HG03159 (cell line): ENCODE measurements around the gene HSD17B2.
"Not testable (repeated sequence)": the region's sequence is repeated elsewhere in the genome, so short reads cannot be mapped to it uniquely, and the experiment has no call there.

Source experiments
- ATAC-seq: cut with Tn5 transposase; IDR thresholded peaks from one replicate; pipeline ENCODE4 v1.9.1; 2021; ENCODE audit warnings: mild to moderate bottlenecking, moderate library complexity; ENCODE audit not compliant: unreplicated experiment

The HSD17B2 gene

GRCh38 chr16:82034981-82035612 lies at the start of gene HSD17B2:
Gene HSD17B2, plus strand, starts transcription at chr16:82035253. Its CDS starts 172 bp downstream, at chr16:82035425.
- ATAC-seq: no peak

GRCh38 chr16:81987121-81987520 lies 47.9 kb upstream of the HSD17B2 start:
- ATAC-seq: no peak

GRCh38 chr16:81987706-81988105 lies 47.3 kb upstream of the HSD17B2 start:
- no peak for ATAC-seq

GRCh38 chr16:81992859-81993258 lies 42.2 kb upstream of the HSD17B2 start:
- no peak for ATAC-seq

GRCh38 chr16:81994485-81994884 lies 40.6 kb upstream of the HSD17B2 start:
- no peak for ATAC-seq

- ATAC-seq: no peak
Measured at GRCh38 chr16:81995651-81996050, 39.4 kb upstream of the HSD17B2 start.

GRCh38 chr16:81996664-81997509 lies 38.2 kb upstream of the HSD17B2 start:
- ATAC-seq: no peak

- ATAC-seq: no peak
Measured at GRCh38 chr16:81997738-81998137, 37.3 kb upstream of the HSD17B2 start.

GRCh38 chr16:82002831-82003230 lies 32.2 kb upstream of the HSD17B2 start:
- ATAC-seq: no peak

- no peak for ATAC-seq
Measured at GRCh38 chr16:82004601-82005000, 30.5 kb upstream of the HSD17B2 start.

GRCh38 chr16:82005027-82005830 lies 29.8 kb upstream of the HSD17B2 start:
- ATAC-seq: no peak

- ATAC-seq: no peak
Measured at GRCh38 chr16:82006036-82006435, 29.0 kb upstream of the HSD17B2 start.

- no peak for ATAC-seq
Measured at GRCh38 chr16:82007189-82007588, 27.9 kb upstream of the HSD17B2 start.

- ATAC-seq: no peak
Measured at GRCh38 chr16:82008957-82009592, 26.0 kb upstream of the HSD17B2 start.

- ATAC-seq: not testable (repeated sequence)
Measured at GRCh38 chr16:82009789-82010188, 25.3 kb upstream of the HSD17B2 start.

- ATAC-seq: no peak
Measured at GRCh38 chr16:82010649-82011048, 24.4 kb upstream of the HSD17B2 start.

GRCh38 chr16:82011199-82011641 lies 23.8 kb upstream of the HSD17B2 start, which contains the start of gene SDR42E1:
Gene SDR42E1, minus strand, starts transcription at chr16:82011470. Its CDS starts 10,612 bp downstream, at chr16:82000858.
- peak; percentile 89 for ATAC-seq

- no peak for ATAC-seq
Measured at GRCh38 chr16:82013139-82013538, 21.9 kb upstream of the HSD17B2 start.

GRCh38 chr16:82016263-82016662 lies 18.8 kb upstream of the HSD17B2 start:
- no peak for ATAC-seq

- ATAC-seq: no peak
Measured at GRCh38 chr16:82016964-82017363, 18.1 kb upstream of the HSD17B2 start.
